Left forelimb (tissue), 1 donor: ENCODE results near the gene SEPTIN5.
"Not testable (repeated sequence)": the region's sequence is repeated elsewhere in the genome, so short reads cannot be mapped to it uniquely, and the experiment has no call there.

Source experiments
- DNase-seq: peaks from one replicate; pipeline ENCODE4 v3.0.0-alpha.2; 2018; ENCODE audit warnings: low spot score

Gene SEPTIN5

GRCh38 chr22:19680911-19681862 is 33.1 kb upstream of the SEPTIN5 start:
- DNase-seq, result no peak

GRCh38 chr22:19681863-19682245 is 32.4 kb upstream of the SEPTIN5 start:
- no peak for DNase-seq

GRCh38 chr22:19686946-19687345 is 27.4 kb upstream of the SEPTIN5 start:
- DNase-seq, result no peak

- no peak for DNase-seq
Observed at GRCh38 chr22:19687561-19688300, 26.6 kb upstream of the SEPTIN5 start.

- DNase-seq, result no peak
Observed at GRCh38 chr22:19688301-19689290, 25.7 kb upstream of the SEPTIN5 start.

- DNase-seq, result no peak
Observed at GRCh38 chr22:19689408-19689807, 24.9 kb upstream of the SEPTIN5 start.

GRCh38 chr22:19691007-19691720 is 23.1 kb upstream of the SEPTIN5 start:
- DNase-seq, result no peak

- no peak for DNase-seq
Observed at GRCh38 chr22:19691721-19692341, 22.5 kb upstream of the SEPTIN5 start.

- DNase-seq, result no peak
Observed at GRCh38 chr22:19693581-19693980, 20.7 kb upstream of the SEPTIN5 start.

GRCh38 chr22:19693981-19694670 is 20.2 kb upstream of the SEPTIN5 start:
- DNase-seq, result no peak

- no peak for DNase-seq
Observed at GRCh38 chr22:19694696-19695095, 19.6 kb upstream of the SEPTIN5 start.

GRCh38 chr22:19696504-19697276 is 17.6 kb upstream of the SEPTIN5 start:
- no peak for DNase-seq

GRCh38 chr22:19697871-19698270 is 16.4 kb upstream of the SEPTIN5 start:
- not testable (repeated sequence) for DNase-seq

GRCh38 chr22:19700790-19701419 is 13.4 kb upstream of the SEPTIN5 start:
- no peak for DNase-seq

GRCh38 chr22:19701420-19702145 is 12.7 kb upstream of the SEPTIN5 start:
- no peak for DNase-seq

- peak; percentile 53 for DNase-seq
Observed at GRCh38 chr22:19703869-19704268, 10.4 kb upstream of the SEPTIN5 start.

- peak; percentile 50 for DNase-seq
Observed at GRCh38 chr22:19704355-19705015, 9.8 kb upstream of the SEPTIN5 start.
